ENCODE results near the gene SPATC1L. TPM values are rescaled to one million over a fixed set of nuclear protein-coding genes. Genes with fewer than 3 reads are reported as not detected.

SPATC1L gene
- total RNA-seq, 1 experiment from 2014 or later: 36.0 TPM

DNA sequence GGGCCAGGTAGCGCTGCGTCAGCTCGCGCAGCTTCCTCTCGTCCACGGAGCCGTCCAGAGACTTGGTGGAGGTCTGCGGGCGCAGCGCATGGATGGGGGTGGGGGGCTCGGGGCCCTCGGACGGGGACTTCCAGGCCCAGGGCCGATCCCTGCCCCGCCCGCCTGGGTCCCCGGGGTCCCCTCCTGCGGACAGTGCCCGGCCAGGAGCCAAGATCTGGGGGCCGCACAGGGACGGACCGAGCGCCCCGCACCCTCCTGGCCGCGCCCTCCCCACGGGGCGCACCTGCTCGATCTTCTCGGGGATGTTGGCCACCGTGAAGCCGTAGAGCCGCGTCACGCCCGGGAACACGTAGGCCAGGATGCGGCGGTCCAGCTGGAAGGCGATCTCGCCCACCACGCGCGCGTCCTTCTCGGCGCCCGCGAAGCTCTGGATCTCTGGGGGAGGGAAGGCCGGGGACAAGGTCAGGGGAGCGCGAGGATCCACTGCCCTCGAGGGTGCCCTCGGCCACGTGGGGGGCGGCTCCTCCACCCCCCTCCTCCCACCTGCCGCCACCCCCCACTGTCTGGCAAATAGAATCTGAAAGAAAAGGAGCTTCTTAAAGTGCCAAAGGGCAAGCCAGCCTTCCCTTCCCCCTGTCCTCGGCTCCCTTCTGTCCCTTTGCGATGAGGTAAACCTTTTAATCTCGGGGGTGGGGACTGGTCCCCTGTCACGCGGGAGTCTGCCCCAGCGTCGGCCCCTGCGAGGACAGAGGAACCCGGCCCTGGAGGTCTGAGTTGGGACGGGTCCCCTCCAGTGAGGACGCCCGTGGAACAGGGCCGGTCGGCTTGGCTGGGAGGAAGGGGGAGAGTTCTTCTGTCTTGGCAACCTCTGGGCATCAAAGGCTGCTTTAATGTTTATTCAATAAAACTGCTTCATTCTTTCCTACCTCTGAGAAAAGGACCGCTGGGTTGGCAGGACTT, 22.3 kb downstream of the SPATC1L start:
- H3K56ac ChIP-seq (ENCODE audit: insufficient read length, low read depth, low read length): no peak overlapping the region
- no peak overlapping the region for H3K18ac ChIP-seq (ENCODE audit: insufficient read length, low read depth, low read length)
- H2AK5ac ChIP-seq (ENCODE audit: insufficient read length, low read length): no peak overlapping the region
- H2BK5ac ChIP-seq (ENCODE audit: insufficient read length, low read length): no peak overlapping the region
- no peak overlapping the region for H3K23ac ChIP-seq (ENCODE audit: insufficient read length, low read depth, low read length)
- H2AFZ ChIP-seq (ENCODE audit: low read length): no peak overlapping the region
- no peak for TF ChIP-seq CTCF (conservative IDR thresholded peaks at IDR 0.05)
- no peak overlapping the region for H4K5ac ChIP-seq (ENCODE audit: insufficient read length, low read depth, low read length)
- no peak overlapping the region for H3K4me2 ChIP-seq (ENCODE audit: insufficient read depth, insufficient read length, low read length)
- no peak overlapping the region for H3T11ph ChIP-seq (ENCODE audit: low read length)
- no peak overlapping the region for H3K4ac ChIP-seq (ENCODE audit: low read depth, low read length)
- Mint-ChIP-seq H3K36me3 (ENCODE audit: insufficient read depth in 1 of 3, low read depth in 3 of 3) (peaks cover 31 to 41% (median 34%) of the 10 kb centered on the region in 3 experiments), H3K9me3 (peaks cover 15 to 32% of the 10 kb centered on the region in 2 experiments), H3K27ac (no peak overlapping the region), H3K4me3 (no peak overlapping the region), H3K4me1 (no peaks in the 10 kb centered on the region), H3K27me3 (ENCODE audit: low read depth) (no peaks in the 10 kb centered on the region)
- no peak overlapping the region for H4K91ac ChIP-seq (ENCODE audit: insufficient read length, low read depth, low read length)
- H2BK120ac ChIP-seq (ENCODE audit: low read depth, low read length, poor library complexity, severe bottlenecking): no peak overlapping the region
- no CpG with 5 or more reads among the region's 72 CpGs for WGBS (ENCODE audit: extremely low coverage, insufficient read length, low lambda C conversion rate)
- H3K27me3 ChIP-seq (ENCODE audit: insufficient read depth, low read length): no peaks in the 10 kb centered on the region
- H3K14ac ChIP-seq (ENCODE audit: insufficient read depth, low read length): no peak overlapping the region
- no peak overlapping the region for H2BK12ac ChIP-seq (ENCODE audit: insufficient read length, low read depth, low read length)
- H3K4me1 ChIP-seq (ENCODE audit: insufficient read depth, low read length): no peaks in the 10 kb centered on the region
- no peak overlapping the region for H2BK20ac ChIP-seq (ENCODE audit: low read depth, low read length, poor library complexity, severe bottlenecking)
- H4K8ac ChIP-seq (replicated peaks; ENCODE audit: insufficient read length, low read depth, low read length): no peak overlapping the region
- no peak overlapping the region for H3K27ac ChIP-seq (ENCODE audit: insufficient read length, low read depth, low read length)
- no peaks in the 10 kb centered on the region for H3K79me1 ChIP-seq (ENCODE audit: insufficient read depth, low read depth, low read length, poor library complexity, severe bottlenecking)
- no peaks in the 10 kb centered on the region for H3K79me2 ChIP-seq (ENCODE audit: insufficient read depth, low read length)
- no peaks in the 10 kb centered on the region for H3K9me3 ChIP-seq (ENCODE audit: control insufficient read depth, low read depth, low read length)
- no peak overlapping the region for H2BK15ac ChIP-seq (ENCODE audit: low read depth, low read length)
- H4K20me1 ChIP-seq (ENCODE audit: control insufficient read depth, insufficient read depth, insufficient read length): no peaks in the 10 kb centered on the region
- no peak overlapping the region for H3K9ac ChIP-seq (ENCODE audit: extremely low read depth, insufficient read length, low read length)
- no peaks in the 10 kb centered on the region for H3K23me2 ChIP-seq (ENCODE audit: insufficient read length, low read depth, low read length, poor library complexity, severe bottlenecking)
- peak; percentile 27 for DNase-seq

Data from H9 (cell line).